ENCODE measurements around the gene SCUBE1.

- no peak for TF ChIP-seq CTCF (conservative IDR thresholded peaks at IDR 0.05)
- TF ChIP-seq EZH2 (IDR thresholded peaks at IDR 0.05; ENCODE audit: low read depth), result no peak
Observed at GRCh38 chr22:43239956-43240355, 103.2 kb downstream of the SCUBE1 start.

Measured in PC-9 (cell line).